Stimulated activated CD4-positive, alpha-beta T cell treated with anti-CD3 and anti-CD28 coated beads, Interleukin-4, amount 100 ng/mL, for 4 hours (primary cell): ENCODE measurements around the gene LARGE2.

Experiments used
- DNase-seq, 2 experiments: peaks; one replicate each; pipeline ENCODE4 v3.0.0-alpha.2; 2020

The LARGE2 gene

DNA sequence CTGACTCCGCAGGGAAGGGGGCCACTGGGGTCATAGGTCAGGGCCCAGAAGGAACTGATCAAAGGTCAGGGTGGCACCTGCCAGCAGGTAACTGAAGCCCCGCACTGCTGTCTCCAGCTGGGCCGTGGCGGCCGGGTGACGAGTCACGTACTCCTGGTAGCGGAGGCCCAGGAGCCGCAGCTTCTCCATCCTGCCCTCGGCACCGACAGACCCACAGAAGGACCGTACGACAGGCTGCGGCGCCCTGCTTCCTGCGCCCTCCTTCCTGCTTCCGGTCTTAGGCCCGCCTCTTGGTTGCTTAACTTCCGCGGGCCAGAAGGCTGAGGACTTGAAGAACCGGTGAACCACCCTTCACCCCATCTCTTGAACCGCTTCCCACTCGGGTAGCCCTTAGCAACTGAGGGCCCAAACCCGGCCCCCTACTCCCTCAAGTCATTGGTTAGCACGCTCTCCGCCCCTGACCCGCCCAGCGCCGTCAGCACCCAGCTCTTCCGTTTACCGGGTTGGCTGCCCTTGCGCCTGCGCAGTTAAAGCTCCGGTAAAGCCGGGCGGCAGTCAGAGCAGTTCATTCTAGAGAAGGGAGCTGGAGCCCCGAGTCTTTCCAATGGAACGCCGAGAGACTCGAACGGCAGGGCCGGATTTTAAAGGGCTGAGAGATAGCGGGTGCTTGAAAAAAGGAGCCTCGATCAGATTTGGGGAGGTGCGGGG, 4.7 kb upstream of the LARGE2 start, which contains the start of gene PEX16:
TSS of gene PEX16 (minus strand) at position 255 of the 708 bp plus-strand sequence. CDS start at position 189, 66 bp downstream.
- DNase-seq = peak; percentile 90 to 97

DNA sequence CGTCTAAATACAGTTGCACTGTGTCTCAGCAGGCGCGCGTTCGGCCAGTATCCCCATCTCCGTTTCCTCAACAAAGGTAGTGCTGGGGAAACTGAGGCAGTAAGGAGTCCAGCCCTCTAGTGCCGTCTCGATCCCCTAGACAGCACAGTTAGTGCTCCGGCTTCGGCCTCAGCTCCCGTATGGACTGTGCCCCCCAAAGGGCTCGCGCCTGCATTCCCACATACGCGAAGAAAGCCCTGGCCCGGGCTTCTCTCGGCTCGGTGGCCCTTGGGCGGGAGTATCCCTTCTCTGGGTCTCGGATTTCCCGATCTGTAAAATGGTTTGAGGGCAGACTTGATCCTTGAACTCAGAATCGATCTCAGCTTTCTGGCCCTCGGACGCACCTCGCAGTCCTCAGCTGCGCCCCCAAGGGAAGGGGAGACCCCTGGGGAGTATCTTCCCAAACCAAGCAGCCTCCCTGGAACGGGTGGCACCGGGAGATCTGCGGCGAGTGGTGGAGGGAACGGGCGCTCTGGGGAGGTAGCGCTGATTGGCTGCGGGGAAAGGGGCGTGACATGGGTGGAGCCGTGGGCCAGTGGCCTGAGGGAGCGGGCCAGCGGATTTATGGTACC, 4.0 kb upstream of the LARGE2 start:
- peak; percentile 41 to 60 for DNase-seq

DNA sequence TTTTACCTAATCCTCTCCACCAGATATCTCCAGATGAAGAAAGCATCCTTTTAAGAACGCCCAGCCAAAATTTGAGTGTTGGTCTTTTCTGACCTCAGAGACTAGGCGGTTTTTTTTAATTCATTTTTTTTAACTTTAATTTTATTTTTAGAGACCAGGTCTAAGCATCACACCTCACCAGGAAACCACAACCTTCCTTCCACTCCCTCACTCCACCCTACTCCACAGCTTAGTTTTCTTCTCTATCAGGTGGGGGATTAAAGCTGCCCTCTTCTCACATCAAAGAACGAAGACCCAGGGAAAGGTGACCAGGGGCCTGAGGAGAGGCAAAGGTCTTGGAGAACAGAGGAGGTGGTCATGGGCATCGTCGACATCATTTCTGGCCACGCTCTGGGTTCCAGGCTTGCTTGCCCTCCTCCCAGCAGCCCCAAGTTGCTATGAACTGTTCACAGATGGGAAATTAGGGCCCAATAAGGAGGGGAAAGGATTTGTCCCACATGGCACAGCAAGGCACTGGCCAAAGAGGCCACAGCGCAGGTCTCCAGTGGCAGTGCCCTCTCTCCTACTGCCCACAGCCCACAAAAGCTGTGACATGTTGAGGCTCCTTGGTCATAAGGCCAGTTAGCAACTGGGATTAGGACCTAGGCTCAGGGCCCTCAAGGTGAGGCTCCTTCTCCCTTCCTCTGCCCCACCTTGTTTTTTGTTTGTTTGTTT, 3.3 kb upstream of the LARGE2 start:
- DNase-seq = no peak

DNA sequence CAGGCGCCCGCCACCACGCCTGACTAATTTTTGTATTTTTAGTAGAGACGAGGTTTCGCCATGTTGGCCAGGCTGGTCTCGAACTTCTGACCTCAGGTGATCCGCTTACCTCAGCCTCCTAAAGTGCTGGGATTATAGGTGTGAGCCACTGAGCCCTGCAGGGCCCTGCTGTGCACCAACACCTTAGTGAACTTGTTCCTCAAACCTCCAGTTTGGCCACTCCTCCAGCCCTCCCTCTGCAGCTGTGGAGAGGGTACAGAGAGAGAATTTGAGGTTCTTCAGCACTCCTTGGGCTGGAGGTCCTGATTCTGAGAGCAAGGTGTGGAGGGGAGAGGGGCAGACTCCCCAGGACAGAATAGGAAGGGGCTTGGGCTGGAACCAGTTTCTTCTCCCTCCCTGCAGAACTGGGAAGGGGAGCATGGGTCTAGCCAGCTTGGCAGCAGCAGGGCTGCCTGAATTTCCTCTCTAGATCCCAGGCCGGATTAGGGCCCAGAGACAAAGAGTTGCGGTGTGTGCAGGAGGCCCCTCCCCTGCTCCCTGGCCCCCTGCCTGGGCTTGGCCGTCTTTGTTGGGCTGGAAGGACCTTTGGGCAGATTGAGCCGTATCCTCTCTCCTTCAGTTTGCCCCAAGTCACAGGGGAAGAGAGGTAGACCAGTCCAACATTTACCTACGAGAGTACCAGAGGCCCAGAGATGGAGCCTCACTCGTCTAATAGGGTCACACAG, 2.5 kb upstream of the LARGE2 start:
- no peak for DNase-seq

DNA sequence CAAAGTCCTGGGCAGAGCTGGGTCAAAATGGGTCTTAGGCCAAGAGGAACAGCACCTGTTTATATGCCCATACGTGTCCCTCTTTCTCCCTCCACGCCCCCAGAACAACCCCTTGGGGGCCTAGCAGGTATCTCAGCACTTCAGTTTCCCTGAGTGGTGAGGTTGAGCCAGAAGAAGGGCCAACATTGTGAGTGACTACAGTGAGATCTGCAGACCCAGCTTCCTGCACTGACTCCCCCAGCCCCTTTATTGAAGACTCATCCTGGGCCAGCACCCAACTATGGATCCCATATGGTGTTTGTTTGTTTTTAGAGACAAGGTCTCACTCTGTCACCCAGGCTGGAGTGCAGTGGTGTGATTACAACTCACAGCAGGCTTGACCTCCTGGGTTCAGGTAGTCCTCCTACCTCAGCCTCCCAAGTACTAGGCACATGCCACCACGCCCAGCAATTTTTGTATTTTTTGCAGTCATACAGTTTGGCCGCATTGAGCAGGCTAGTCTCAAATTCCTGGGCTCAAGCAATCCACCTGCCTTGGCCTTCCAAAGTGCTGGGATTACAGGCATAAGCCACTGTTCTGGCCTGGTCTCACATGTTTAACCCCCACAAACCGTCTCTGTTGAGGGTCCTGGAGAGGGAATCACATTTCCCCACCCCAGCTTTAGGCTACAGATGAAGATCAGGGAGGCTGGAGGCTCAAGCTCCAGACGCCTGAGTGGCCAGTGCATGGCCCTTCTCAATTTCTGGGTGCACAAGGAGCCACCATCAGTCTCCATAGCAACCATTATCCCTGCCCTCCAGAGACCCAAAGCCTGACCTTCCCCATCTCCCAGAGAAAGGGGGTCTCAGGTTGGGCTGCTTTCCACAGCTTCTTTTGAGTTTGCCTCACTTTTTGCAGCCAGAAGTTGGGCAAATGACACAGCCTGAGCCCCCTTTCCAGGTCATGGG, 1.7 kb upstream of the LARGE2 start:
- no peak for DNase-seq

DNA sequence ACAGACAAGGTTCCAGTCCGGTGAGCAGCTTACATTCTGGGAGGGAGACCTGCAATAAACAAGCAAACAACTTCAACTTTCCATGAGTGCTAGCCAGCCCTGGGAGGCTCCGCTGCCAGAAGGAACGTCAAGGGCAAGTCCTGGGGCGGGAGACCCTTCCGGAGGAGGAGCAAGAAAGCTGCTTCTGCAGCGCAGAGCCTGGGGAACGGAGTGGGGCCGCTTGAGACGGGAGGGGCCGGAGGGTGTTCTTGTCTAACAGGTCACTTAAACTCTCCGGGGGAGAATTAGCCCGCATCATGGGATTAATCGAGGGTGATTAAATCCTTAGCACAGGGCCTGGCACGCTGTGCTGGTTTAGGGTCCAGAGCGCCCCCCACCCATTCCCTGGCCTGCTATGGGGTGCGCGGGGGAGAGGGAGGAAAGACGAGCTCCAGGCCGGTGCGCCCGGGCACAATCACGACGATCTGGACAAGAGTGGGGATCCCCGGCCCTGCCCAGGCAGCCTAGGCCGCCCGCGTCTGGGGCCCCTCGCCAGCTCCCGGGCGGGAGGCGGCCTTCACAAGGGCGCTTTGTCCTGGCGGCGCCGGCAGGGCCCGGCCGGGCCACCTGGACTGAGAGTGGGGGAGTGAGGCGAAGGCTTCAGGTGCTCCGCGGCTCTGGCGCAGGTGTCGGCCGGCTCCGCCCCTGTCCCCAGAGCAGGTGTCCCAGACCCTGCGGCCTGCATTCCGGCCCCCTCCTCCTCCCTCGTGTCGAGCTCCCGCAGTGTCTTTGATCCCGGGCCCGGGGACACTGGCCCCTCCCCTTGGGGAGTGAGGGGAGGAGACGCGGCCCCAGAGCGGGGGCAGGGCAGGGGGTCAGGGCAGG, 663 bp upstream of the LARGE2 start:
- DNase-seq = no peak

DNA sequence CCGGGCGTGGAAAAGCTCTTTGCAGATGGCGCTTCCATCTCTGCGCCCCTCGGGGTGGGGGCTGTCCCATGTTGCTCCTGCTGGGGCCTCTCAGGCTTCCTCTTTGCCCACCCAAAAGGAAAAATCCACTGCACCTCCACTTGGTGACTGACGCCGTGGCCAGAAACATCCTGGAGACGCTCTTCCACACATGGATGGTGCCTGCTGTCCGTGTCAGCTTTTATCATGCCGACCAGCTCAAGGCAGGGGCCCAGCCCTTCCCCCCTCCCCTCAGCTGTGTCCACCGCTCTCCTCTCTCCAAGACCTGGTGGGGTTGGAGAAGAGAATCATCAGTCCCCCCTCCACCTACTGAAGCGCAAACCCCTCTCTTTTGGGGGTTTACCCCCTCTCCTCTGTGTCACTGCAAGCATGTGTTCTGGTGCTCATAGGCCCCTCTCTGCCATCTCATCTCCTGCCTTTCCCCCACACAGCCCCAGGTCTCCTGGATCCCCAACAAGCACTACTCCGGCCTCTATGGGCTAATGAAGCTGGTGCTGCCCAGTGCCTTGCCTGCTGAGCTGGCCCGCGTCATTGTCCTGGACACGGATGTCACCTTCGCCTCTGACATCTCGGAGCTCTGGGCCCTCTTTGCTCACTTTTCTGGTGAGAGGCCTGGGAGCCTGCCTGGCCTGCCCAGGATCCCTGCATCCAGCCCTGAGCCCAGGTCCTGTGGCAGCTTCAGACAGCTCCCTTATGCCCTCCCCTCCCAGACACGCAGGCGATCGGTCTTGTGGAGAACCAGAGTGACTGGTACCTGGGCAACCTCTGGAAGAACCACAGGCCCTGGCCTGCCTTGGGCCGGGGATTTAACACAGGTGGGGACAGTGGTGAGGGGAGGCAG, 1.8 kb downstream of the LARGE2 start:
- no peak for DNase-seq

DNA sequence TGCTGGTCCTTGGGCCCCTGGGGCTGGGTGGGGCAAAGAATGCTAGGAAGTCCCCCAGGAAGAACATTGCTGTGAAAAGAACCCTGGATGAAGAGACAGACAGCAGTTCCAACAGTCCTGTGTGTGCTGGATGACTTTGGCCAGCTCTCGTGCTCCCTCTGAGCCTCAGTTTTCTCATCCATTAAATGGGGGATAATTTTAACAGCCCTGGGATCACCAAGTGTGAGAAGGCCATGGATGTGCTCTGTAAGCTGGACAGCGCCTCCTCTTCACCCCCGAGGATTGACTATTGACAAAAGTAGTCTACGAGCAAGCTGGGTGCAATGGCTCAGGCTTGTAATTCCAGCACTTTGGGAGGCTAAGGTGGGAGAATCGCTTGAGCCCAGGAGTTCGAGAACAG, 2.5 kb downstream of the LARGE2 start:
- no peak for DNase-seq

DNA sequence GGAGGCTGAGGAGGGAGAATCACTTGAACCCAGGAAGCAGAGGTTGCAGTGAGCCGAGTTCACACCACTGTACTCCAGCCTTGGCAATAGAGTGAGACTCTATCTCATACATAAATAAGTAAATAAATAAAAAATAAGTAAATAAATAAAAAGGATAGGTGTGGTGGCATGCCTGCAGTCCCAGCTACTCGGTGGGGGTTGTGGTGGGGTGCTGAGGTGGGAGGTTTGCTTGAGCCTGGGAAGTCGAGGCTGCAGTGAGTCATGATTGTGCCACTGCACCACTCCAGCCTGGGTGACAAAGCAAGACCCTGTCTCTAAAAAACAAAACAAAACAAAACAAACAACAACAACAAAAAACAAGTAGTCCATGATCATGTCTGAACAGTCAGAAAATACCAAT, 3.1 kb downstream of the LARGE2 start:
- DNase-seq = no peak

DNA sequence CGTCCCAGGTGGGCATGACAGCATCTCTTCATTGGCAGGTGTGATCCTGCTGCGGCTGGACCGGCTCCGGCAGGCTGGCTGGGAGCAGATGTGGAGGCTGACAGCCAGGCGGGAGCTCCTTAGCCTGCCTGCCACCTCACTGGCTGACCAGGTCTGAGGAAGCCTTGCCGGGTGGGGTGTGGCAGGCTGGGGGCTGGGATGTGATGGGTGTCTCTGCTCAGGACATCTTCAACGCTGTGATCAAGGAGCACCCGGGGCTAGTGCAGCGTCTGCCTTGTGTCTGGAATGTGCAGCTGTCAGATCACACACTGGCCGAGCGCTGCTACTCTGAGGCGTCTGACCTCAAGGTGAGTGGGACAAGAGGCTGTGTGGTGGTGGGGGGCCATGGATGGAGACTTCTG, 3.5 kb downstream of the LARGE2 start:
- no peak for DNase-seq

DNA sequence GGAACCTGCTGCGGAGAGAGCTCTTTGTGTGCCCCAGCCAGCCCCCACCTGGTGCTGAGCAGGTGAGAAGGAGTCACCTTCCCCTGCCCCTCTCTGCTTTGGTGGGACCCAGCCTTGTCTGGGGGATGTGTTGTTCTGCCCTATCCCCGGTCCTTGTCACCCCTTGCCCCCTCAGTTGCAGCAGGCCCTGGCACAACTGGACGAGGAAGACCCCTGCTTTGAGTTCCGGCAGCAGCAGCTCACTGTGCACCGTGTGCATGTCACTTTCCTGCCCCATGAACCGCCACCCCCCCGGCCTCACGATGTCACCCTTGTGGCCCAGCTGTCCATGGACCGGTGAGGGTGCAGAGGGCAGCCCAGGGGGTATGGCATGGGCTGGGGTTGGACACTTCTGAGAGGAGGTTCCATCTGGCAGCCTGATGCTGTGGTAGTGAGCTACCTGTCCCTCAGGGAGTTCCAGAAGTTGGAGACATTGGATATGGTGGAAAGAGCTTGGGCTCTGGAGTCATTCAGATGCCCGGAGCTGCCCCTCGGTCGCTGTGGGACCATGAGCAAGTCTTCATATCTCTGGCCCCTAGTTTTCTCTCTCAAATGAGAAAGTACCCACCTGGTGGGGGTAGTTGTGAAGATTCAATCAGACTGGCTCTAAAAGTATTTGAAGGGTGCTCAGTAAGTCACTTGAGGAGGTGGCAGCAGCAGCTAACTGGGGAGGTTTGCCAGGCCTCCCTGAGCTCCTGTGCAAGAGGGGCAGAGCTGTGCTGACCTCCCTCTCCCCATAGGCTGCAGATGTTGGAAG, 4.3 kb downstream of the LARGE2 start:
- DNase-seq = no peak

DNA sequence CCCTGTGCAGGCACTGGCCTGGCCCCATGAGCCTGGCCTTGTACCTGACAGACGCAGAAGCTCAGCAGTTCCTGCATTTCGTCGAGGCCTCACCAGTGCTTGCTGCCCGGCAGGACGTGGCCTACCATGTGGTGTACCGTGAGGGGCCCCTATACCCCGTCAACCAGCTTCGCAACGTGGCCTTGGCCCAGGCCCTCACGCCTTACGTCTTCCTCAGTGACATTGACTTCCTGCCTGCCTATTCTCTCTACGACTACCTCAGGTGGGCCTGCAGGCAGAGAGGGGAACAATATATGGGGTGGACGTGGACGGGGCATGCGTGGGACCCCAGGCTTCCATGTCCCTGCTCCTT, 4.9 kb downstream of the LARGE2 start:
- DNase-seq = no peak

DNA sequence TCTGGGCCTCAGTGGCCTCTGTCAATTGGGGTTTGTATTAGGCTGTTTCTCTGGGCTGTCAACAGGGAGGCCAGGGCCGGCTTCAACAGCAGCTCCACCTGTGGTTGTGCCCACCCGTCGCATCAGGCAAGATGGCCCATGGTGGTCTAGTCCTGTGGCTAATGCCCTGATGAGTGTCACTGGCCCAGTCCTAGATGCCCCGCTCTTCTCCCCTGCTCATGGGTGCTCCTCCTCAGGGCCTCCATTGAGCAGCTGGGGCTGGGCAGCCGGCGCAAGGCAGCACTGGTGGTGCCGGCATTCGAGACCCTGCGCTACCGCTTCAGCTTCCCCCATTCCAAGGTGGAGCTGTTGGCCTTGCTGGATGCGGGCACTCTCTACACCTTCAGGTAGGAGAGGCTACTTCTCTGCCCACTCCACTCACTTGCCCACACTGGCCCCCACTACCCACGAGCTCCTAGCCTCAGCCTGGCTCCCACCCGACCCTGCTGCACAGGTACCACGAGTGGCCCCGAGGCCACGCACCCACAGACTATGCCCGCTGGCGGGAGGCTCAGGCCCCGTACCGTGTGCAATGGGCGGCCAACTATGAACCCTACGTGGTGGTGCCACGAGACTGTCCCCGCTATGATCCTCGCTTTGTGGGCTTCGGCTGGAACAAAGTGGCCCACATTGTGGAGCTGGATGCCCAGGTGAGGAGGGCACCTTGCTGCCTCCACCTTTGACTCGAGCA, 5.4 kb downstream of the LARGE2 start:
- no peak for DNase-seq

DNA sequence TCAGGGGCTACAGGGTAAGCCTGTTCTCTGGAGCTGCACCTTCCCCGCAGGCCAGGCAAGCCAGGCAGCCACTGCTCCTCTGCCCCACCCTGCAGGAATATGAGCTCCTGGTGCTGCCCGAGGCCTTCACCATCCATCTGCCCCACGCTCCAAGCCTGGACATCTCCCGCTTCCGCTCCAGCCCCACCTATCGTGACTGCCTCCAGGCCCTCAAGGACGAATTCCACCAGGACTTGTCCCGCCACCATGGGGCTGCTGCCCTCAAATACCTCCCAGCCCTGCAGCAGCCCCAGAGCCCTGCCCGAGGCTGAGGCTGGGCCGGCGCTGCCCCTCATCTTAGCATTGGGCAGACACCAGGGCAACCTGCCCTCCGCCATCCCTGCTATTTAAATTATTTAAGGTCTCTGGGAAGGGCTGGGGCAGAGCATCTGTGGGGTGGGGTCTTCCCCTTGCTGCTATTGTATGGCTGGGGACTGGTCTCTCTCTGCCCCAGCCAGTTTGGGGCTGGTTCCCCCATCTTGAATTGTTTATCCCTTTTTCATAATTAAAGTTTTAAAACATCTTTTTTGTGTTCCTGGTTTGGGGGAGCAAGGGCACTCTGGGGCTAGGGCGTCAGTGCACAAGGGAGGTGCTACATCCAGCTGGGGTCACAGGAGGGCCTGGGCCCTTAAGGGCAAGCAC, 6.2 kb downstream of the LARGE2 start:
- no peak for DNase-seq

DNA sequence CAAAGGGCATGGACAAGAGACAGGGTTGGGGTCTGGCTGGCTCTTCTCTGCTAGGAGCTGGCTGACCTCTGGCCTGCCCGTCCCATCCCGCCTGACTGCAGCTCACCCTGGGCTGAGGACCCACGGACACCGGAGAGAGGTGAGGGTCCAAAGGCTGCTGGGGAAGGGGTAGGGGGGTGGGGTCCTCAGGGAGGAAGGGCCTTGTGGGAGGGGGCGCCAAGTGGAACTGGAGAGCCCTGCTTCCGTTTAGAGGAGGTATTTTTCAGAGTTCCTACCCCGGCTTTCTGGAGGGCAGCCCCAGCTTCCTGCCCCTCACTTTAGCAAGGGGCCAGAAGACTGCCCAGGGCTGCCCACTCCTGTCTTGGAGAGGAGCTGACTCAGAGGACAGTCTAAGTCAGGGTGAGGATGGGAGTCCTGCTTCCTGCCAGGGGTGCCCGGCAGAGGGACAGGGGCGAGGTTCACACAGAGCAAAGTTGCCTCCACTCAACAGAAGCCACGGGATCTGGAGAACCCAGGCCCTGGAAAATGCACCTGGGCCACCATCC, 7.1 kb downstream of the LARGE2 start:
- DNase-seq = no peak

DNA sequence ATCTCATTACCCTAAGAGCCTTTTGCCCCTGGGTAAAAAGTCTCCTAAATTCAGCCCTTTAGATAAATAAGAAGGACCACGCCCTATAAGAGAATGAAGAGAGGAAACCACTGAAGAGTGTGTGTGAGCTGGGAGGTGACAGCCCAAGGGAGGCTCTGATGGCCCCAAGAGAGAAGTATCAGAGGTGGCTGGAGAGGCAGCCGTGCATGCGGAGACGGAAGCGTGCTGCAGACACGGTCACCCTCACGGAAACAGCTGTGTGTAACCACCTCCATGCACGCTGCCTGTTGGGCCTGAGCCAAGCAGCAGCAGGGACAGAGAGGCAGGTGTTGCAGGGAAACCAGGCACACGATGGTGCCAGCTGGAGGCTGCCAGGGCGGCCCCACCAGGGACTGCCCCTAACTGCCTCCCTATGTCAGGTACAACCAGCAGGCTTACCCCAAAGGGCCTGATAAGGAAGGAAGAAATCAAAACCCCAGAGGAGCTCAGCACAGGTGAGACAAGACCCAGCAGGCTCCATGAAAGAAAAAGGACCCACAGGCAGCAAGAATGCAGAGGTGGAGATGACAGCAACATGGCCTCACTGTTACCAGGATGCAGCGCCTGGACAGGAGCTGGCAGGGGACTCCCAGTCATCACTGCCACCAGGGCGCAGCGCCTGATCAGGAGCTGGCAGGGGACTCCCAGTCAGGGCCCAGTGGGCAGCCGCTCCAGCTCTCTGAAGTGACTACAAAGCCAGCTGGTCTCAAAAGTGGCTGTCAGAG, 7.8 kb downstream of the LARGE2 start:
- DNase-seq = no peak
